Fibroblast of mammary gland (primary cell): ENCODE results near the gene ABCC10.
"Not testable (repeated sequence)": the region's sequence is repeated elsewhere in the genome, so short reads cannot be mapped to it uniquely, and the experiment has no call there.

Experiments
- DNase-seq: peaks from one replicate; pipeline ENCODE4 v3.0.0-alpha.2; 2010; ENCODE audit warnings: low read depth
- H3K4me3 ChIP-seq: 2 replicates; pipeline ENCODE4 v1.5.1; 2011; ENCODE audit warnings: low read depth, mild to moderate bottlenecking, low read length, moderate library complexity; ENCODE audit not compliant: control insufficient read depth
- CTCF ChIP-seq: conservative IDR thresholded peaks from 2 replicates; pipeline ENCODE4 v1.5.1; 2011; ENCODE audit warnings: low read depth, low read length, inconsistent platforms; ENCODE audit not compliant: control insufficient read depth, insufficient read depth

The ABCC10 gene

GRCh38 chr6:43495409-43495941 is 68.1 kb downstream of the ABCC10 start:
- DNase-seq, result peak; percentile 17
- peak; percentile 18 for TF ChIP-seq CTCF

GRCh38 chr6:43496370-43497128 is 69.2 kb downstream of the ABCC10 start:
- H3K4me3 ChIP-seq, result no peak overlapping the region
- TF ChIP-seq CTCF, result peak; percentile 61
- peak; percentile 62 for DNase-seq

More at GRCh38 chr6:43495409-43495941, 68.1 kb downstream of the ABCC10 start:
- no peak overlapping the region for H3K4me3 ChIP-seq

GRCh38 chr6:43497129-43497396 is 69.7 kb downstream of the ABCC10 start:
- H3K4me3 ChIP-seq, result no peak overlapping the region
- DNase-seq, result no peak
- no peak for TF ChIP-seq CTCF

DNA sequence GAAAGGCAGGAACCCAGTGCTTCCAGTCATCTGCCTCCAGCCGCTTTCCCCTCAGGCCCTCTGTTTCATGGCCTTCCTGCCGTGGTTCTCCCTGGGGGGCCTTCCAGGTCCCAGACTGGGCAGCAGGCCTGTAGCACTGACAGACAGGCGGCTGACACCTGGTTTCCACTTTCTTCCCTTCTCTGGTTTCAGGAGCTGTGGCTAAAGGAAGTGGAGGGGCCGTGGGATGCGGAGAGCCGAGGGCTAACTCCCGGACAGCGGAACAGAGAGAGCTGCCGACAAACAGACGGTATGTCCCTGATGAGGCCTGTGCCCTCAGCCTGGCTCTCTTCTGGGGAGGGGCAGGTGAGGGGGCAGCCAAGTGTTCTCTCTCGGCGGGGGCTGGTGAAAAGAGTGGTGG is 70.3 kb downstream of the ABCC10 start:
- no peak overlapping the region for H3K4me3 ChIP-seq
- no peak for TF ChIP-seq CTCF
- DNase-seq, result no peak

GRCh38 chr6:43498291-43498690 is 71.0 kb downstream of the ABCC10 start:
- not testable (repeated sequence) for DNase-seq, H3K4me3 ChIP-seq

DNA sequence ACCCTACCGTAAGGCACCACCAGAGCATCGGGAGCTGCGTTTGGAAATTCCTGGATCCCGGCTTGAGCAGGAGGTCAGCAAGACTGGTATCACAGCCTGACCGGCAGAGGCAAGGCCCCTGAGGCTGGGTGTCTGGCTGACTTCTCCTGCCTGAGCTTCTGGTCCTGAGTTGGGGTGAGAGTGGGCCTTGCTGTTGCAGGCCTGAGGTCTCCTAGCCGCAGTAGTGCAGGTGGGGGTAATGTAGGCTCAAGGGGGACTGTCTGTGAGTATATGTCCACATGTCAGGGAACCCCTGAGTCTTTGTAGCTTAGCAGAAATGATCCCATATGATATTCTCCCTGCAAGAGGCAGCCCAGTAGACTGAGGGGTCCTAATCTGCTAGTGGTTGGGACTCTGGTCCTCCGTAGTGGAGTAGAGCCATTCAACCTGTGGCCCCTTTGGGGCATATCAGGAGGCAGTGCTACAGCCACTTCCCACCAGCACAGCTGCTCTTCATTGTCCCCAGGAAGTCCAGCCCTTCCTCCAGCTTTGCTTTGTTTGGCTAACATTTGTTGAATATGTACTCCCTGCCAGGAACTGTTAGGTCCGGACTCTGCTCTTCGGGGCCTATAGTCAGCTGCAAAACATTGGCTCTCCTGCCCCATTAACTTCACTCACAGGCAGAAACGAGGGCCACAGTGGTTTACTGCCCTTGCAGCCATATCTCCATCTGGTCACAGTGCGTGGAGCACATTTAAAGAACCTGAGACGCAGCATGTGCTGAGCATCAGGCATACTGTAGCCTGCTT is 71.9 kb downstream of the ABCC10 start:
- no peak overlapping the region for H3K4me3 ChIP-seq
- no peak for DNase-seq
- TF ChIP-seq CTCF, result no peak
